ENCODE measurements around the gene MTRF1L. TPM values are rescaled to one million over a fixed set of nuclear protein-coding genes. Genes with fewer than 3 reads are reported as not detected.

Gene MTRF1L
- total and polyA plus RNA-seq, 2 experiments from 2014 or later: 17.4 to 19.0 TPM

GRCh38 chr6:152941746-152942145, 60.8 kb downstream of the MTRF1L start:
- Histone ChIP-seq H3K4me2 (no peak overlapping the region), H3K4me3 (no peak overlapping the region), H3K79me2 (no peaks in the 10 kb centered on the region), H3K27ac (no peak overlapping the region), H3K36me3 (replicated peaks; ENCODE audit: insufficient read depth, low read depth) (no peaks in the 10 kb centered on the region), H3K27me3 (no peaks in the 10 kb centered on the region), H3K9me3 (ENCODE audit: low read depth) (no peaks in the 10 kb centered on the region), H2AFZ (no peak overlapping the region), H3K4me1 (ENCODE audit: insufficient read depth) (no peaks in the 10 kb centered on the region), H3K9me2 (replicated peaks; ENCODE audit: insufficient read depth) (no peaks in the 10 kb centered on the region), H4K20me1 (ENCODE audit: insufficient read depth, poor library complexity, severe bottlenecking) (no peaks in the 10 kb centered on the region)
- DNase-seq (ENCODE audit: low spot score): no peak
- TF ChIP-seq EZH2phosphoT487 (IDR thresholded peaks at IDR 0.05; ENCODE audit: low read depth, severe bottlenecking, unreplicated experiment) (no peak), CTCF (IDR thresholded peaks at IDR 0.05; ENCODE audit: poor library complexity) (no peak), EZH2 (IDR thresholded peaks at IDR 0.05; ENCODE audit: borderline replicate concordance) (no peak)

Small RNA genes lying within 50 kb of the gene (small RNA-seq; reads per million reads assigned to genes)
- gene AL080276.1: not detected

Other genes with a start within 250 kb of the MTRF1L start
- gene FBXO5, start 19.7 kb downstream of the MTRF1L start, total RNA-seq: 9.2 and 9.7 TPM in 2 replicates
- gene FBXO5, start 19.7 kb downstream of the MTRF1L start, polyA plus RNA-seq: 4.7 and 5.2 TPM in 2 replicates
- 0.24 and 0.97 TPM in 2 replicates for gene RGS17, start 128.6 kb upstream of the MTRF1L start, total RNA-seq
- 0.27 and 0.52 TPM in 2 replicates for gene RGS17, start 128.6 kb upstream of the MTRF1L start, polyA plus RNA-seq